Kidney epithelial cell (primary cell): ENCODE data around the gene MAGEA3. TPM values are rescaled to one million over a fixed set of nuclear protein-coding genes. Genes with fewer than 3 reads are reported as not detected.
"Not testable (repeated sequence)": the region's sequence is repeated elsewhere in the genome, so short reads cannot be mapped to it uniquely, and the experiment has no call there.

Experiments used
- DNase-seq: peaks from one replicate; pipeline ENCODE4 v3.0.0-alpha.2; 2010; ENCODE audit warnings: low read depth
- H3K27me3 ChIP-seq: 2 replicates; pipeline ENCODE4 v1.6.0; 2011; ENCODE audit warnings: low read length; ENCODE audit not compliant: control insufficient read depth, insufficient read depth
- H3K36me3 ChIP-seq: 2 replicates; pipeline ENCODE4 v1.5.1; 2011; ENCODE audit warnings: low read length; ENCODE audit not compliant: control insufficient read depth, insufficient read depth
- H3K4me3 ChIP-seq: 2 replicates; pipeline ENCODE4 v1.5.1; 2011; ENCODE audit warnings: low read depth, mild to moderate bottlenecking, control low read depth, low read length
- total RNA-seq: library from RNA; depleted of rRNA; stranded (reverse); fragments of >200 nt; gene quantifications from 2 replicates; pipeline ENCODE4 v1.2.3, GENCODE V29; 2015
- TF ChIP-seq, protein P1 (sequence below): IDR thresholded peaks from 2 replicates; pipeline ENCODE4 v1.5.1; 2011; ENCODE audit warnings: mild to moderate bottlenecking, moderate library complexity, low read length, control low read depth, inconsistent platforms; ENCODE audit not compliant: insufficient read depth, poor library complexity, severe bottlenecking

The MAGEA3 gene
- total RNA-seq, 1 donor from 2014 or later, result not detected

DNA sequence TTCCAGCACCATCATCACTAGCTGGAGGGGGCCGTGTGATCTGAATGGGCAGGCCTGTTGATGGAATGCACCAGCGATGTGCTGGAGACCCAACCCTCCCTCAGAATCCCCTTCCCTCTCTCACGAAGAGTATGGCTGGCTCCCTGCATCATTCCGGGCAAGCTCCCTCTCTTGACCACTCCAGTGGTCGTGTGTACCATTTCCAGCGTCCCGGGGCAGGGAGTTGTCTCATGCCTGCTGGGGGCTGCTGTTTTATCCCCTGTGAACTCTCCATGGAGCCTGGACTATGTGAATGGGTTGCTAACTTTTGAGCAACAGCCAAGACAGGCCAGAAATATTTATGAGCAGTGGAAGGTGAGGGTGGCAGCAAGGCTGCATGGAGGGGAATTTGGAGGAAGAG is 26.8 kb downstream of the MAGEA3 start:
- DNase-seq, result no peak
- Histone ChIP-seq H3K27me3 (no peaks in the 10 kb centered on the region), H3K4me3 (no peak overlapping the region), H3K36me3 (no peaks in the 10 kb centered on the region)
- TF ChIP-seq, protein P1, sequence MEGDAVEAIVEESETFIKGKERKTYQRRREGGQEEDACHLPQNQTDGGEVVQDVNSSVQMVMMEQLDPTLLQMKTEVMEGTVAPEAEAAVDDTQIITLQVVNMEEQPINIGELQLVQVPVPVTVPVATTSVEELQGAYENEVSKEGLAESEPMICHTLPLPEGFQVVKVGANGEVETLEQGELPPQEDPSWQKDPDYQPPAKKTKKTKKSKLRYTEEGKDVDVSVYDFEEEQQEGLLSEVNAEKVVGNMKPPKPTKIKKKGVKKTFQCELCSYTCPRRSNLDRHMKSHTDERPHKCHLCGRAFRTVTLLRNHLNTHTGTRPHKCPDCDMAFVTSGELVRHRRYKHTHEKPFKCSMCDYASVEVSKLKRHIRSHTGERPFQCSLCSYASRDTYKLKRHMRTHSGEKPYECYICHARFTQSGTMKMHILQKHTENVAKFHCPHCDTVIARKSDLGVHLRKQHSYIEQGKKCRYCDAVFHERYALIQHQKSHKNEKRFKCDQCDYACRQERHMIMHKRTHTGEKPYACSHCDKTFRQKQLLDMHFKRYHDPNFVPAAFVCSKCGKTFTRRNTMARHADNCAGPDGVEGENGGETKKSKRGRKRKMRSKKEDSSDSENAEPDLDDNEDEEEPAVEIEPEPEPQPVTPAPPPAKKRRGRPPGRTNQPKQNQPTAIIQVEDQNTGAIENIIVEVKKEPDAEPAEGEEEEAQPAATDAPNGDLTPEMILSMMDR, result no peak

- Histone ChIP-seq H3K4me3 (no peak within 1 kb of the TSS), H3K36me3 (no peaks in the 10 kb centered on the region), H3K27me3 (no peaks in the 10 kb centered on the region)
- TF ChIP-seq, protein P1, result no peak
- DNase-seq, result no peak
These were observed 34.8 kb downstream of the MAGEA3 start, which contains the start of the genes CSAG1 and MAGEA12 for GRCh38 chrX:152733261-152733975. Gene CSAG1, minus strand, starts transcription at chrX:152733721. Its CDS starts 1,261 bp downstream, at chrX:152732460. Gene MAGEA12, plus strand, starts transcription at chrX:152733757. Its CDS starts 2,405 bp downstream, at chrX:152736162.

GRCh38 chrX:152734143-152734858 is 35.7 kb downstream of the MAGEA3 start:
- DNase-seq, H3K36me3 ChIP-seq, H3K4me3 ChIP-seq: not testable (repeated sequence)

DNA sequence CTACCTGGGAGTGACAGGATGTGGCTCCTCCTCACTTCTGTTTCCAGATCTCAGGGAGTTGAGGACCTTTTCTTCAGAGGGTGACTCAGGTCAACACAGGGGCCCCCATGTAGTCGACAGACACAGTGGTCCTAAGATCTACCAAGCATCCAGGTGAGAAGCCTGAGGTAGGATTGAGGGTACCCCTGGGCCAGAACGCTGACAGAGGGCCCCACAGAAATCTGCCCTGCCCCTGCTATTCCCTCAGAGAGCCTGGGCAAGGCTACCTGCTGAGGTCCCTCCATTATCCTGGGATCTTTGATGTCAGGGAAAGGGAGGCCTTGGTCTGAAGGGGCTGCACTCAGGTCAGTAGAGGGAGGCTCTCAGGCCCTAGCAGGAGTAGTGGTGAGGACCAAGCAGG is 36.5 kb downstream of the MAGEA3 start:
- TF ChIP-seq, protein P1, result no peak
- Histone ChIP-seq H3K4me3 (no peak overlapping the region), H3K27me3 (no peaks in the 10 kb centered on the region), H3K36me3 (no peaks in the 10 kb centered on the region)
- no peak for DNase-seq

More at GRCh38 chrX:152734143-152734858, 35.7 kb downstream of the MAGEA3 start:
- H3K27me3 ChIP-seq, result not testable (repeated sequence)

DNA sequence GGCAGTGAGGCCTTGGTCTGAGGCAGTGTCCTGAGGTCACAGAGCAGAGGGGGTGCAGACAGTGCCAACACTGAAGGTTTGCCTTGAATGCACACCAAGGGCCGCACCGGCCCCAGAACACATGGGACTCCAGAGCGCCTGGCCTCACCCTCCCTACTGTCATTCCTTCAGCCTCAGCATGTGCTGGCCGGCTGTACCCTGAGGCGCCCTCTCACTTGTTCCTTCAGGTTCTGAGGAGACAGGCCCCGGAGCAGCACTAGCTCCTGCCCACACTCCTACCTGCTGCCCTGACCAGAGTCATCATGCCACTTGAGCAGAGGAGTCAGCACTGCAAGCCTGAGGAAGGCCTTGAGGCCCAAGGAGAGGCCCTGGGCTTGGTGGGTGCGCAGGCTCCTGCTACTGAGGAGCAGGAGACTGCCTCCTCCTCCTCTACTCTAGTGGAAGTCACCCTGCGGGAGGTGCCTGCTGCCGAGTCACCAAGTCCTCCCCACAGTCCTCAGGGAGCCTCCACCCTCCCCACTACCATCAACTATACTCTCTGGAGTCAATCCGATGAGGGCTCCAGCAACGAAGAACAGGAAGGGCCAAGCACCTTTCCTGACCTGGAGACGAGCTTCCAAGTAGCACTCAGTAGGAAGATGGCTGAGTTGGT is 37.4 kb downstream of the MAGEA3 start:
- no peak overlapping the region for H3K4me3 ChIP-seq
- TF ChIP-seq, protein P1, result no peak
- H3K36me3 ChIP-seq, result no peaks in the 10 kb centered on the region
- H3K27me3 ChIP-seq, result no peaks in the 10 kb centered on the region
- no peak for DNase-seq

DNA sequence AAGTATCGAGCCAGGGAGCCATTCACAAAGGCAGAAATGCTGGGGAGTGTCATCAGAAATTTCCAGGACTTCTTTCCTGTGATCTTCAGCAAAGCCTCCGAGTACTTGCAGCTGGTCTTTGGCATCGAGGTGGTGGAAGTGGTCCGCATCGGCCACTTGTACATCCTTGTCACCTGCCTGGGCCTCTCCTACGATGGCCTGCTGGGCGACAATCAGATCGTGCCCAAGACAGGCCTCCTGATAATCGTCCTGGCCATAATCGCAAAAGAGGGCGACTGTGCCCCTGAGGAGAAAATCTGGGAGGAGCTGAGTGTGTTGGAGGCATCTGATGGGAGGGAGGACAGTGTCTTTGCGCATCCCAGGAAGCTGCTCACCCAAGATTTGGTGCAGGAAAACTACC is 37.9 kb downstream of the MAGEA3 start:
- H3K36me3 ChIP-seq, H3K27me3 ChIP-seq, H3K4me3 ChIP-seq, DNase-seq: not testable (repeated sequence)
